22Rv1 (cell line): Measurements from ENCODE around the gene FYB1.

Experiments
- H3K27ac ChIP-seq: fragments of 450-650 bp; 2 replicates; pipeline ENCODE4 v1.5.1; 2017
- CTCF ChIP-seq: fragments of 450-650 bp; IDR thresholded peaks from 2 replicates; pipeline ENCODE4 v1.5.1; 2017; ENCODE audit warnings: mild to moderate bottlenecking
- ZFX ChIP-seq: fragments of 450-650 bp; IDR thresholded peaks from 2 replicates; pipeline ENCODE4 v1.6.1; 2017; ENCODE audit warnings: antibody characterized with exemption, borderline replicate concordance

Gene FYB1

GRCh38 chr5:39131210-39132127 lies 87.9 kb downstream of the FYB1 start:
- no peak for TF ChIP-seq ZFX
- no peak for TF ChIP-seq CTCF
- H3K27ac ChIP-seq = no peak overlapping the region

GRCh38 chr5:39130716-39131115 lies 88.6 kb downstream of the FYB1 start:
- H3K27ac ChIP-seq = no peak overlapping the region
- TF ChIP-seq ZFX (no peak), CTCF (no peak)

GRCh38 chr5:39121922-39122321 lies 97.4 kb downstream of the FYB1 start:
- TF ChIP-seq CTCF = no peak
- no peak for TF ChIP-seq ZFX

GRCh38 chr5:39121315-39121714 lies 98.0 kb downstream of the FYB1 start:
- no peak overlapping the region for H3K27ac ChIP-seq
- TF ChIP-seq ZFX (no peak), CTCF (no peak)

More at GRCh38 chr5:39121922-39122321, 97.4 kb downstream of the FYB1 start:
- H3K27ac ChIP-seq = no peak overlapping the region

GRCh38 chr5:39120052-39120420 lies 99.3 kb downstream of the FYB1 start:
- TF ChIP-seq CTCF = no peak
- no peak for TF ChIP-seq ZFX
- no peak overlapping the region for H3K27ac ChIP-seq

GRCh38 chr5:39119404-39120051 lies 99.8 kb downstream of the FYB1 start:
- no peak overlapping the region for H3K27ac ChIP-seq
- no peak for TF ChIP-seq CTCF
- TF ChIP-seq ZFX = no peak

- TF ChIP-seq CTCF (no peak), ZFX (no peak)
- H3K27ac ChIP-seq = no peak overlapping the region
These were observed 100.7 kb downstream of the FYB1 start for GRCh38 chr5:39118638-39119037.
